CD4-positive, alpha-beta T cell treated with Interleukin-6 at 100 ng/mL for 8 hours (primary cell): Measurements from ENCODE around the gene BAG1.

Experiments
- DNase-seq: peaks from one replicate; pipeline ENCODE4 v3.0.0-alpha.2; 2020; ENCODE audit warnings: mixed read lengths, low spot score

BAG1 gene

DNA sequence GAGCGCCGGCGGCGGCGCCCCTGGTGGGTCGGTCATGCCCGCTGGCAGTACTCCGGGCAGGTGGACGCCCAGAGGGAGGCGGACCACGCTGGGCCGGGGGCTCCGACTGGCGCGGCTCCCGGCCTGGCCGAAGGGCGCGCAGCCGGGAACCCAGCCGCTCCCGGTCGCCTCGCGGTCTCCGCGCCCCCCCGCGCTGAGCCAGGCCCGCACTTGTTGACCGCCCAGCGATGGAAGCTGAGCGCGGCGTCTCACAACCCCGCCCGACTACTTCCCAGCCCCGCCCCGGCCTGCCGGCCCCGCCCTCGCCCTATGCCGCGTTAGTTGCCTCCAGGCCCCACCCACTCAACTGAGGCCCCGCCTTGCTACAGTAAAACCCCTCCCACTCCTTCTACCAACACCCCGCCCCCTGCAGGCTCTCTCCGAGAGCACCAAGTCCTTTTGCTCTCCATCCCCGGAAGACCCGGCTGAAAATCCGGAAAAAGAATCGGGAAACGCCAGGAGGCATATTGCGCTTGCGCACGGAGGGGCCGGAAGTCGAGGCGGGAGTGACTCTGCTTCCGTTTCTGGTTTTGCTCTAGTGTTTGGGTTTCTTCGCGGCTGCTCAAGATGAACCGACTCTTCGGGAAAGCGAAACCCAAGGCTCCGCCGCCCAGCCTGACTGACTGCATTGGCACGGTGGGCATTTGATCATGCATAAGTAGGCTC, at the start of gene BAG1, which contains the start of gene CHMP5:
TSS of gene BAG1 (minus strand) at position 236 of the 705 bp plus-strand sequence.
TSS of gene CHMP5 (plus strand) at position 577 of the 705 bp plus-strand sequence. CDS start at position 607, 30 bp downstream.
- peak; percentile 100 for DNase-seq

DNA sequence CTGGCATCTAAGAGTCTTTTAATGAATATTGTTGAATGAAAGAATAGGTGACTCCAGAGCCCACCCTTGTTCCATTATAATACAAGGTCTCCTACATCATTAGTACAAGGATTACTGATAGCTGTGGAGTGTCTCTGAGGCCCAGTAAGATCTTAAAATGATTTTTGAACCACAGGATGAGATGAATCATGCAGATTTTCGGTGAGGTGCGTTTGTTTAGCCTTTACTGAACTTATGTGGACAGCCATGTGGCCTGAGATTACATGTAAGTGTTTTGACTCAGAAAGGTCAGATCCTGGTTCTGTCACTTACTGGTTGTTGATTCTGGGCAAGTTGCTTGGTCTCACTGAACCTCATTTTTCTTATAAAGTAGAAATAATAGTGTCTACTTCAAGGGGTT, 47.4 kb upstream of the BAG1 start:
- no peak for DNase-seq

DNA sequence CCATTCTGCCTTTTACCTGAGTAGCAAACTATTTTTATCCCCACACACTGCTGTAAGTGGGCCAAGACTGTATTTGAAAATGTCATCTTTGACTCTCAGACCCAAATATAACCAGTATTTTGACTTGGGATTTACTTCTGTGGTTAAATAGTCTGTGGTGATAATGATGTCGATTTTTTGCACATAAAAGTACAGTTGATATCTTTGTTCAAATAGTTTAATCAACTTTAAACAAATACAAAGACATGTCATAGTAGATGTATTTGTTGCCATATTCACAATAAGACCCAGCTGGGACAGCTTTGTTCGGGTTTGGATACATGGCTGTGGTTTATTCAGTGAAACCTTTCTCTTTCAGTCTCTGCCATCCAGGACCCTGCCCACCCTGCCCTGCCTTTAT, 46.2 kb upstream of the BAG1 start:
- no peak for DNase-seq

DNA sequence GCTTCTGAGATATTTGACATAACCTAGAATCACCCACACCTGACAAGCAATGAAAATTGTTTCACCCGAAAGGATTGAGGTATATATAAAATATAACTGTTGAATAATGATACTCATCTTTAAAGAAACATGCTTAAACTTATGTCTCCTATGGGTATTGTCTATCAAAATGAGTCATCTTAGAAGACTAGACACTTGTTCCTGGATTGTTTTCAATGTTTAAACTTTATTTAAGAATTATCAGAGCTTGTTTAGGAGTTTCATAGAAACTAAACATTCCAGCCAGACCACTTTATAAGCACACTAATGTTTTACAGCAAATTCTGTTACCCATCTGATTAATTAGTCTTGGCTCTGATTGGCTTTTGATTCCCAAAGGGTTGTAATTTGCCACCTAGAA, 45.4 kb upstream of the BAG1 start:
- no peak for DNase-seq

DNA sequence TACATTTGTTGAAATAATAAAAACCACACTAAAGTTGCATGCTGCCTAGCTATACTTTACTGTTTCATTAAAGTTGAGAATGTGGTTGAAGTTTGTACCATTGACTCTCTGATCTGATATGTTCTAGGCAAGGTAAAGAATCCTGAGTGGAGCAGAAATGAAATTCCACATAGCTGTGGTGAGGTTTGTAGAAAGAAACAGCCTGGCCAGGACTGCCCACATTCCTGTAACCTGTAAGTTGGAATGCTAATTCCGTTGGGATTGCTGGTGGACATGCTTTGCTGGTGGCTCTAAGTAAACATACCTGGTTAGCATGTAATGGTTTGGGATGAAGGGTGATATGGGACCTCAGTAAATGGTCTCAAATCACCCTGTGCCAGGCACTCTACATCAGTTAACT, 42.6 kb upstream of the BAG1 start:
- no peak for DNase-seq

DNA sequence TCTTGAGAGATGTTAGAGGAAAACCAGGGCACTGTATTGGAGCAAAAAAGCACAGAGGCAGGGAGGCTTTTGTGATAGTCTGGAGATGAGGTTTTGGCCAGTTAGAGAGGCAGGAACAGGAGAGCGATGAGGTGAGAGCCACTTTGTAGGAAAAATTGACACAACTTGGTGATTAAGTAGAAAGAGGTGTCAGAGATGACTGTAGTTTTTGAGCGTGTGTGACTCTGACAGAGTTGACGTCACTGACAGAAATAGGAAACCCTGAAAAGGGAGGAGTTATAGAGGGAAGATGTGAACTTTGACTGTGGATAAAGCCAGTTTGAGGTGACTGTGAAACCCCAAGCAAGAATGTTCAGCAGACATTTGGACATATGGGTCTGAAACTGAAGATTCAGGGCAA, 41.5 kb upstream of the BAG1 start:
- DNase-seq, result no peak

DNA sequence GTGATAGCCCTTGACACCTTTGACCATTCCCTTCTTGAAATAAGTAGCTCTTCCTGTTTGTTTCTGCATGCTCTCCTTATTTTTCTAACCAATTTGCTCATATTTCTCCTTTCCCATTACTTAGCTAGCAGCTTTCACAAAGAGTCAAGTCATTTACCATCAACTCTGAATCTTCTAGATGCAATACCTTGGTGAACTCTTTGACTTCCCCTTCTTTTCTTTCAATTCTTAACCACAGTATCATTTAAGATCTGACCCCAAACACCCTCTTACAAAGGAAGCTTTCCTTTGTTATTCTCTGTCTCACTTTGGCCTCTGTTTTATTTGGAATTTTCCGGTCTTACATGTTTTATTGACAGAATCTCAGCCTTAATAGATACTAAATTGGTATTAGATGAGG, 39.9 kb upstream of the BAG1 start:
- no peak for DNase-seq

DNA sequence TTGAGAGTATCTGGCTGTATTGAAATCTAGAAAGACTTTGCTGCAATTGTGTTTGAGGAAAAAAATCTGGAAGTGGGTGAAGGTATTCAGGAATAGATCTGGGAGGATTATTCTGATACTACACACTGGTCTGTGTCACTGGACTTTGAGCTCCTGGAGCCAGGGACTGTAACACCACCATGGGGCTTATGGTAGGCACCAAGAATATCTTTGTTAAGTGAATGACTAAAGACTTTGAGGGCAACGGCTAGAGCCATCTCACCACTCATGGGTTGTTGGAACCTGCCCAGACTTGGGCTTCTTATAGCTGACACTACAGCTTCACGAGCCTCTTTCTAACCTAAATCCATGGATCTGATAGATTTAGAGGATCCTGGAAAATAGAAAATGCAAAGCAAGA, 36.0 kb upstream of the BAG1 start:
- no peak for DNase-seq

DNA sequence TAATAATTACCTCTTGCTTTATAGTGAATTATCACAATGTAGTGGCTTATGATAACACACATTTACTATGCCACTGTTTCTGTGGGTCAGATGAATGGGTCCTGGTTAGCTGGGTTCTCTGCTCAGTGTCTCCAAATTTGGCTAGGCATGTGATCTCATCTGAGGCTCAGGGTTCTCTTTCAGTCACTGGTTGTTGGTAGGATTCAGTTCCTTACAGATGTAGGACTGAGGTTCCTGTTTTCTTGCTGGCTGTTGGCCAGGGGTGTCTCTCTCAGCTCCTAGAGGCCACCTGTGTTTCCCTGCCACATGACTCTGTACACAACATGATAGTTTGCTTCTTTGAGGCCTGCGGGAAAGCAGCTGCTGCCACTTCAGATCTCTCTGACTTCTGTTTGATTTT, 32.9 kb upstream of the BAG1 start:
- no peak for DNase-seq

DNA sequence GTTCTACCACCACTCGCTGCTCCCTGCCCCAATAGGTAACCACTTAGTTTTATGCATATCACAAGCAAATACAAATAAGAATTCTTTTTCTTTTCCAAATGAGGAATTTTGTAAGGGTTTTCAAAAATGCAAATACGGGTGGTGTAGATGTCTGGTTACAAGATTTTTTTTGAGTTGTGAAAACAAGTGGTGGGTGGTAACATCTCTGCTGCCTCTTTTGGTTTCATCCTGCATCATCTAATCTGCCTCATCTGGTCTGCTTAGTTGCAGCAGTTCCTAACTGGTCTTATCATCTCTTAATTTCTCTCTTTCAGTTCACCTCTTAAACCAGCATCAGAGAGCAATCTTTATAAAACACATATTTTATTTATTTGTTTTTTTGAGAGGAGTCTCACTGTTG, 31.1 kb upstream of the BAG1 start:
- no peak for DNase-seq

DNA sequence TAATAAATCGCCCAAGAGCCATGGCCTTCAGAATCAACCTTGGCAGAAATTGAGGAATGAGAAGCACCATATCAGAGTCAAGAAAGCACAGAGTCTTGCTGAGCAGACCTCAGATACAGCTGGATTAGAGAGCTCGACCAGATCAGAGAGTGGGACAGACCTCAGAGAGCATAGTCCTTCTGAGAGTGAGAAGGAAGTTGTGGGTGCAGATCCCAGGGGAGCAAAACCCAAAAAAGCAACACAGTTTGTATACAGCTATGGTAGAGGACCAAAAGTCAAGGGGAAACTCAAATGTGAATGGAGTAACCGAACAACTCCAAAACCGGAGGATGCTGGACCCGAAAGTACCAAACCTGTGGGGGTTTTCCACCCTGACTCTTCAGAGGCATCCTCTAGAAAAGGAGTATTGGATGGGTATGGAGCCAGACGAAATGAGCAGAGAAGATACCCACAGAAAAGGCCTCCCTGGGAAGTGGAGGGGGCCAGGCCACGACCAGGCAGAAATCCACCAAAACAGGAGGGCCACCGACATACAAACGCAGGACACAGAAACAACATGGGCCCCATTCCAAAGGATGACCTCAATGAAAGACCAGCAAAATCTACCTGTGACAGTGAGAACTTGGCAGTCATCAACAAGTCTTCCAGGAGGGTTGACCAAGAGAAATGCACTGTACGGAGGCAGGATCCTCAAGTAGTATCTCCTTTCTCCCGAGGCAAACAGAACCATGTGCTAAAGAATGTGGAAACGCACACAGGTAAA, 30.3 kb upstream of the BAG1 start:
- no peak for DNase-seq

DNA sequence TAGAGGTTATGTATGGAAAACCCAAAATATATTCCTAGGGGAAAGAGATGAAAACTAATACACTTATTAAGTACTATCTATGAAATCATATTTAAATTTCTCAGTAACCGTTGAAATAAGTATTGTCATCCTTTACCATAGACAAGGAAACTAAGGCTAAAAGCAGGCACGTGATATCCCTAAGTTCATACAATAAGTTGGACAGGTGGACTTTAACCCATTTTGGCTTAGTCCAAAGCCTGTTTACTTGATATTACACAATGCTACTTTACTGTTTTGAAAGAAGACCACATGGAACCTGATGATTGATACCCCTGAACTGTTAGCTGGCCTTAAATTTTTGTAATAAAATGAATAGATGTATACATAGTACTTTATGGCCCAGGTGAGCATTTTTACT, 29.3 kb upstream of the BAG1 start:
- no peak for DNase-seq

DNA sequence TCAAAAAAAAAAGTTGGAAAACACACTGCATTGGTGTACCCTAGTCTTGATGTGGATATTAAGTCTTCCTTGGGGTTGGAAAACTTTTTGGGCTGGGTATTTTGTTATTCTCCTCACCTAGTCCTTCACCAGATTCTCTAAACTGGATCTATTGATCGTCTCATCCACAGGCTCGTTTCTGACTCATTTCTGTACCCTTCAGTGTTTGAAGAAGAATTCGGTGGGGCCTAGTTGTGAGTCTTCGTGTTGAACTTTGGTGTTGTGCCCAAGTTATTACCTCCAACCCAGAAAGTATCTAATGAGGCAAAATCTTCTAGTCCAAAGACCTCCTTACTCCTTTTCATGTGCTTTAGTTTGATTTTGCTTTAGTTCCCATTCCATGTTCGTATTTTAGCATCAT, 27.4 kb upstream of the BAG1 start:
- no peak for DNase-seq

DNA sequence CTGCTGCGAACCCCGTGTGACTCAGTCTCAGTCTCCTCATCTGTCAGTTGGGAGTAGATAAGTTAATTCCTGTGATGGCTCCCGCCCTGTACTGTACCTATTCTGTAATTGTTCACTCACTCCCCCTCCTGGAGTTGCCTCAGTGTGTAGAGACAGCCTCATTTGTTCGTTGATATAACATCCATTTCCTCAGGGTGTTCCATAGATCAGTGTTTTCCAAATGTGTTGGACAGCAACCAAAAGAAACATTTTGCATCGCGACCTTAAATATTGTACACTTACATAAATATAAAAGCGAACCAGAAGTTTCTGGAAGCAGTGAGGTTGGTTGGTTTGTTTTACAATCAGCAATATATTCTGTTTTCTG, 26.5 kb upstream of the BAG1 start:
- DNase-seq, result no peak

DNA sequence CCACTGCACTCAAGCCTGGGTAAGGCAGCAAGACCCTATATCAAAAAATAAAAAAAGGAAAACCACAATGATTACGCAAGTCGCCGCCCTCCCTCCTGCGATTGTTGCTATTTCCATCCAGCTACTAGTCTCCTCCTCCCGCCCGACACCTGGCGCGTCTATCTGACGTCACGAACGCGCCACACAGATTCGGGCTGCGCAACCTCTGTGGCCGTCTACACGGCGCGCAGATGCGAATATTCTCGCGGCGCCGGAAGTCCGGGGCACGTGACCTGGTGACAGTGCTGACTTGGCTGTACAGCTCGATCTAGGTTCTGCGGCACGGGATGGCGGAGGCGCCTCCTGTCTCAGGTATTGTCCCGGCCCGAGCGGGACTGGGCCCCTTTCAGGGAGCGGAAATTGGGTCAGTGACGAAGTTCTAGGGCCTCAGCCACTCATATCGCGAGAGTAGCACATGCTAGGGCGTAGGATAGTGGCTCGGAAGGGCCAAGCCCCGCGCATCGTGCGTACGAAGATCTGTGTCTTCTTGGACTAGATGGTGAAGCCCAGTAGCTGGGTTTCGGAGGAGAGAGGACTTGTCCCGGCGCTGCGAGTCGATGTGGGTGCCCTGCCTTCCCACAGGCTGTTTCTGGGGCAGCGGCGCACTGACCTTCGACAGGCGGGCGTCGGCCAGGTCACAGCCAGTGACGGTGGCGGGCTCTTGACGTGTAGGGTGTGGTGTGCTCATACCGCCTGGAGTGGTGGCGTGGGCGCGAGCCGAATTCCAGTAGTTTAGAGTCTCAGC, 25.9 kb upstream of the BAG1 start, which contains the start of gene NFX1:
TSS of gene NFX1 (plus strand) at position 270 of the 784 bp plus-strand sequence. CDS start at position 327, 57 bp downstream.
- peak; percentile 98 for DNase-seq

DNA sequence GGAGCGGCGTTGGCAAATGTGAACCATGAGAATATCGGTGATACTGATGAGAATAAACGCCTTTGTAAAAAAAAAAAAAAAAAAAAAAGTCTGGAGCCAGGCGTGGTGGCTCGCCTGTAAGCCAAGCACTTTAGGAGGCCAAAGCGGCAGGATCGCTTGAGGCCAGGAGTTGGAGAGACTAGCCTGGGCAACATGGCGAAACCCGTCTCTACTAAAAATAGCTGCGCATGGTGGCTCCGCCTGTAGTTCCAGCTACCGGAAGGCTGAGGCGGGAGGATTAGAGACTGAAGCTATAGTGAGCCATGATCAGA, 25.4 kb upstream of the BAG1 start:
- no peak for DNase-seq

DNA sequence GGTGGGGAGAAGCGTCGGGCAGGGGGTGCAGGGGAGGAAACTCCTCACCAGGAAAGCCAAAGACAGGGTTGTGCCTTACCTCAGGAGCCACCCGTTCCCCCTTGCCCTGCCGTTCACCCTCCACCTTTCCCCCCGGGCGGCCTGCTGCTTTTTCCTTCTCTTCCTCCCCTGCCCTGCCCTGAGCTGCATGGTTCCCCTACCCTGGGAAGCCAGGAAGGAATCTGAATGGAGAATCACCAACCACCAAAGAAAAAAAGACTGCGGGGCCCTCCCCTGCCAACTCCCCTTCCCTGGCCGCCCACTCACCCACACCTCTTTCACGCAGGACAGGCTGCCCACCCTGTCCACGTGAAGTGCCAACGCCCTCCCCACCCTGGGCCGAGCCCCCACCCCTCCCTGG, 25.0 kb upstream of the BAG1 start:
- no peak for DNase-seq

DNA sequence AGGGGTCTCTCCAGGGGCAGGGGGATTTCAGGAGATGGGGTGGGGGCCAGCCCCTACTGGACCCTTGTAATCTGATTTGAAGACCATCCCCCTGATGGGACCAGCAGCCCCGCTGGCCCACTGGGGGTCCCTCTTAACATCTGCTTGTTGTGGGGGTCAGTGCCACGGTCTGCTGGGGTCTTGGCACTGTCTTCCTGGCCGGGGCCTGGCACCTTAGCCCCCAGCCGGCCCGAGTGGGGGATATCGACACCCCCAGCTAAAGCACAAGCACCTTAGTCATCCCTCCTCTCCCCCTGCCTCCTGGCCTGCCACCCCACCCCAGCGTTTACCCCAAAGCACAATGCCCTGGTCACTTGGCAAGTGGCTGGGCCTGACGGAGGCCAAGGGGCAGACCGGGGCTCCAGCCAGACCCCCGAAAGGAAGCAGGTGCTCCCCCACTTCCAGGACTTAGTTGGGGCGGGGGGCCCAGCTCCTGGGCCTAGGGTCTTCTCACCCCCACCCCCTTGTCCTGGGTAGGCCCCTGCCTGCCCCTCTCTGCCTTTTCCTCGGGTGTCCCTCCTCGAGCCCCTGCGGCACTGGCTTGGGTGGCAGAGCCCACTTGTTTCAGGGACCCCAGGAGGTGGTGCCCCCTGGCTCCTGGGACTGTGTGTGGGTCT, 24.4 kb upstream of the BAG1 start:
- no peak for DNase-seq

DNA sequence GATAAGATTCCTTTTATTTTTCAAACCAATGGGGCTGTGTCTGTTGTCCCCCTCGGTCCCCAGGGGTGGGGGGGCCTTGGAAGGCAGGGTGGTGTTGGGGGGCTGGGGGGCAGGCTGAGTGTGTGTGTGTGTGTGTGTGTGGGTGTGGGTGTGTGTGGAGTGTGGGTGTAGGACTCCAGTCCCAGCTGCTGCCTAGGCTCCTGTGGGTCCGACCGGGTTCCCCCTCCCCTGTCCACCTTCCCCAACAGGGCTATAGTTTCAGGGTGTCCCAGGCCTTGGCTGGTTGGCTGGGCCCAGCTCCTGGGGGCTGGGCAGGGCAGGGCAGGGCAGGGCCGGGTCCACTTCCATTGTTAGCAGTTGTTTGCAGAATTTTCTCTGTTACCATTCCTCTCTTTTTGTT, 23.7 kb upstream of the BAG1 start:
- no peak for DNase-seq

DNA sequence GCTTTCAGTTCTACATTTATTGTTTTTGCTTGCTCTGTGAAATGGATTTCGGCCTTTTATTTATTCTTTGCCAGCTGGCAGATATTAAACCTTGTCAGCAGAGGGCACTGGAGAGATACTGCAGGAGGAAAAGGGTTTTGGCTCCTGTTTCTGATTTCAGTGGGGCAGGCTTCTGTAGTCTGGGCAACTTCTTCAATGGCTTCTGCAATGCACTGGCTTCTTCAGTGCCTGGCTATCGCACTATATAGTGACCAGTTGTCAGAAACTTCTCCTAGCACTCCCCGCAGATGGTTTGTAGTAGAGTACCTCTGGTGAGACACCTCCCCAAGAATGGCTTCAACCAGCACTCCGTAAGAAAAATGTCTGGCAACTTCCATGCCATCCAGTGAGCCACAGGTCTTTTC, 22.6 kb upstream of the BAG1 start:
- peak; percentile 70 for DNase-seq

DNA sequence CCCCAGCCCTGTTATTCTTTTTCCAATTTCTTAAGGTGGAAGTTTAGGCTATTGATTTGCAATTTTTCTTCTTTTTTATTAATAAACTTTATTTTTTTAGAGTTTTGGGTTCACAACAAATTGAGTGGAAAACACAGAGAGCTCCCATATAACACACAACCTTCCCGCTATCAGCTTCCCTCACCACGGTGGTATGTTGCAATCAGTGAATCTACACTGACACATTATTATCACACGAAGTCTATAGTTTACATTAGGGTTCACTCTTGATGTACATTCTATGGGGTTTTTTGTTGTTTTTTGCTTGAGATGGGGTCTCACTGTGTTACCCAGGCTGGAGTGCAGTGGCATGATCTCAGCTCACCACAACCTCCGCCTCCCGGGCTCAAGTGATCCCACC, 21.0 kb upstream of the BAG1 start:
- no peak for DNase-seq

DNA sequence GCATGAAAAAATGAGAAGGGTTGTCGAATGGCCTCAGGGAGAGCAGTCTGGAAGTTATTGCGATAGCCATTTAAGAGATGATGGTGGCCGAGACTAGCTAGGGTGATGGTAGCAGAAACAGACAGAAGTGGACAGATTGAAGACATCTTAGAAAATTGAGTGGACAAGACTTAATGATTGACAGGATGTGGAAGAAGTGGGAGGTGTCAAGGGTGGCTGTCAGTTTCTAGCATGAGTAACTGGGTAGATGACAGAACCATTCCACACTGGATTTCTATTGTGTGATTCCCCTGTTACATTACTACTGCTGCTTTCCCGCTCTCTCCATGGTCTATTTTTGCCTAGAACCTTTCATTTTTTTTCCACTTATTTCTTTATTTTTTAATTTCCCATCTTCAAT, 13.0 kb upstream of the BAG1 start:
- no peak for DNase-seq

DNA sequence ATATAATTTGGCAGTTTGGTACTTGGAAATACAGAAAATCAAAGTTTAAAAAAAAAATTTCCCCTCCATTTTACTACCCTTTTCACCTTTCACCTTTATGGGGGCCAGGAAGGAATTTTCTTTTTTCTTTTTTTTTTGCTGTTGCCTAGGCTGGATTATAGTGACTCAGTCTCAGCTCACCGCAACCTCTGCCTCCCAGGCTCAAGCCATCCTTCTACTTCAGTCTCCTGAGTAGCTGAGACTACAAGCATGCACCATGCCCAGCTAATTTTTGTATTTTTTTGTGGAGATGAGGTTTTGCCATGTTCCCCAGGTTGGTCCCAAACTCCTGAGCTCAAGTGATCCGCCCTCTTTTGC, 9.4 kb upstream of the BAG1 start:
- DNase-seq, result no peak
